Embryonic facial prominence (tissue), 1 donor: Measurements from ENCODE around the gene SLC40A1.

Experiments
- DNase-seq: peaks from one replicate; pipeline ENCODE4 v3.0.0-alpha.2; 2016; ENCODE audit errors: extremely low spot score

SLC40A1 gene

GRCh38 chr2:189512879-189513278 lies 67.7 kb downstream of the SLC40A1 start:
- no peak for DNase-seq

DNA sequence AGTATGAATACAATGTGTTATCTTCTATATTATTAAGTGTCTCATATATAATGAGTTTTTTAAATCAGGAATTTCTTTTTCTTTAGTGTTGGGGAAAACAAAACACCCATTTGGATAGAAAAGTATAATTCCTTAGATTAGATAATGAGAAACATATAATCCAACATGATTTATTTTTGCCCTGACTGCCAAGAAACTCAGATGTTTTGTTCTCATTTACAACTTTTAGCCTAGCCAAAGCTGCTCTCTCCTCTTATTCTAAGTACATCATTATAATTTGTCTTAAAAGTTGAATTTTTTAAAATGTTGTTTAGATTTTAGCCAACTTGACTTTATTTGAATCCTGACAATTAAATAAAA lies 68.6 kb downstream of the SLC40A1 start:
- no peak for DNase-seq

DNA sequence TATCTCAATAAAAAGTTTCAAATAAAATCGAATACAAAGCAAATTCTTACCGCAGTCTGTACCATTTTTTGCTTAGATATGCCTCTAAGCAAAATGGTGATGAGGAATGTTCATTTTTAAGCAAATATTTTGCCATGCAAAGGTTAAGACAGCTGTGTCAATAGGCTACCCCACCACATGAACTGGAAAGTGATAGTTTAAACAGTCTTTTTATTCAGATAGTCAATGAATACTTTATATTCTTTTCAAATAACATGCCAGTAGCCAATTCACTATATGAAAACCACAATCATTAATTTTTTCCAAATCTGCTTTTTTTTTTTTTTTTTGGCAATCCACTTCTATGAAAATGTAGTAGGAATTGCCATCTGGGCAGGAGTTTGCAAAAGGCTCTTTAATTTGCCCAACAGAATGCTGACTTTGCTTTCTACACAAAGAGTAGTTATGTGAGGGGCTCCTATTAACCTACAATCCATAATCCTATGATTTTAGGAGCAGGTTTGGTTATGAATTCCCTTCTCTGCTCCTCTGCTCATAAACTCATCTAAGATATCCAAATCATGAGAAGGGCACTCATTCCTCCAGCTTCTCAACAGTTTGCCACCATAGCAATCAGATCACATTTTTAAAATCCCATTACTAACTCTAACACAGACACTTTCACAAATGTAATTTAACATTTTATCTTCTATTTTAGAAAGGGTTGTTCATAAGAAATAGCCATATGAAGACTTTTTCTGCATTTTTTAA lies 69.2 kb downstream of the SLC40A1 start:
- DNase-seq = no peak
